K562 (cell line): ENCODE measurements around the gene RO60. TPM values are rescaled to one million over a fixed set of nuclear protein-coding genes. Genes with fewer than 3 reads are reported as not detected.

Experiments used
- ATAC-seq: fragments of 200-7000 bp; cut with Tn5 transposase; 3 replicates; pipeline ENCODE4 v1.9.1; 2020; ENCODE audit warnings: moderate library complexity
- BruUV-seq: library from RNA; stranded (reverse); fragments of 400-500 nt; replicated peaks from 2 replicates; lab custom pipeline; 2021; lab: Mats Ljungman, UMichigan
- CTCF ChIA-PET: fragments of 300-600 bp; formaldehyde crosslinking; extraction: SDS; loops from one replicate; lab custom pipeline; 2021; ENCODE audit warnings: low intra/inter-chr PET ratio; lab: Yijun Ruan, JAX
- POLR2A ChIA-PET: fragments of 300-600, 350-650 bp; sonication (Branson Sonifier 250); formaldehyde crosslinking; extraction: SDS; loops from one replicate; lab custom pipeline; 2021; ENCODE audit warnings: antibody characterized with exemption, inconsistent platforms; lab: Yijun Ruan, JAX
- DNase-seq, 4 experiments: peaks; one replicate each; pipeline versions ENCODE4 v3.0.0 to v3.0.0-alpha.2; 2011 to 2018; ENCODE audit warnings: low spot score in 3 of 4, mixed read lengths in 3 of 4; ENCODE audit errors: extremely low read depth in 1 of 4
- FAIRE-seq: peaks from 2 replicates; lab custom pipeline; 2011; peaks lifted over from hg19 to GRCh38; lab: Jason Lieb, UNC
- H2AFZ ChIP-seq: 2 replicates; pipeline ENCODE4 v1.6.0; 2011; ENCODE audit warnings: low read depth, low read length, control low read depth, inconsistent platforms
- H3K27ac ChIP-seq: fragments of 200-600 bp; 3 replicates; pipeline ENCODE4 v1.8.0; 2011; ENCODE audit warnings: low read depth, mild to moderate bottlenecking, control low read depth, inconsistent platforms, low read length, moderate library complexity, mixed read lengths; ENCODE audit errors: extremely low read depth
- H3K27me3 ChIP-seq, 2 experiments: fragments of 300-600 bp in 1 of 2; 2 replicates in 1 of 2; 3 replicates in 1 of 2; pipeline versions ENCODE4 v1.6.0 to v1.8.0; 2011; ENCODE audit warnings: inconsistent platforms in 2 of 2, low read length in 2 of 2, mild to moderate bottlenecking in 1 of 2, mixed read lengths in 1 of 2, moderate library complexity in 1 of 2; ENCODE audit not compliant: control insufficient read depth in 2 of 2, insufficient read depth in 2 of 2
- H3K36me3 ChIP-seq: fragments of 300-600 bp; 3 replicates; pipeline ENCODE4 v1.8.0; 2011; ENCODE audit warnings: mild to moderate bottlenecking, low read length, inconsistent platforms; ENCODE audit not compliant: control insufficient read depth, insufficient read depth
- H3K4me1 ChIP-seq, 2 experiments: fragments of 200-600 bp in 1 of 2; replicated peaks in 1 of 2; 2 replicates in 1 of 2; 3 replicates in 1 of 2; pipeline versions ENCODE4 v1.5.1 to v1.8.0; 2011; ENCODE audit warnings: inconsistent platforms in 2 of 2, low read length in 2 of 2, mild to moderate bottlenecking in 1 of 2, mixed read lengths in 1 of 2, moderate library complexity in 1 of 2; ENCODE audit not compliant: control insufficient read depth in 2 of 2, insufficient read depth in 2 of 2
- H3K4me2 ChIP-seq: 2 replicates; pipeline ENCODE4 v1.6.1; 2011; ENCODE audit warnings: low read length, control low read depth, inconsistent platforms, mixed read lengths; ENCODE audit not compliant: insufficient read depth
- H3K4me3 ChIP-seq: fragments of 200-600 bp; sonication (generic), shearing (Covaris generic); 2 replicates; pipeline ENCODE4 v1.5.1; 2016; ENCODE audit warnings: control low read depth, inconsistent platforms
- H3K79me2 ChIP-seq: fragments of 200-600 bp; 3 replicates; pipeline ENCODE4 v1.8.0; 2011; ENCODE audit warnings: low read length, inconsistent platforms; ENCODE audit not compliant: control insufficient read depth, insufficient read depth
- H3K9ac ChIP-seq, 2 experiments: 2 replicates each; pipeline versions ENCODE4 v1.6.0 to v1.6.1; 2011; ENCODE audit warnings: low read depth in 2 of 2, low read length in 2 of 2, control low read depth in 1 of 2, inconsistent platforms in 1 of 2, mild to moderate bottlenecking in 1 of 2, mixed read lengths in 1 of 2; ENCODE audit not compliant: insufficient read depth in 1 of 2
- H3K9me1 ChIP-seq: one replicate; pipeline ENCODE4 v1.6.0; 2011; ENCODE audit warnings: inconsistent platforms, mild to moderate bottlenecking, low read length, moderate library complexity; ENCODE audit not compliant: control insufficient read depth, insufficient read depth
- H3K9me3 ChIP-seq: replicated peaks from 2 replicates; pipeline ENCODE4 v1.5.1; 2011; ENCODE audit warnings: low read depth, low read length, inconsistent platforms; ENCODE audit not compliant: control insufficient read depth, insufficient read depth
- H4K20me1 ChIP-seq: replicated peaks from 2 replicates; pipeline ENCODE4 v1.6.1; 2011; ENCODE audit warnings: low read length, inconsistent platforms, mixed read lengths; ENCODE audit not compliant: control insufficient read depth, insufficient read depth
- ATF1 ChIP-seq, 2 experiments: fragments of 450-650 bp in 1 of 2; IDR thresholded peaks; 2 replicates each; pipeline ENCODE4 v1.6.1; 2016; ENCODE audit warnings: missing compliant biosample characterization in 1 of 2, missing genetic modification characterization in 1 of 2
- ATF4 ChIP-seq: fragments of 450-650 bp; formaldehyde crosslinking; IDR thresholded peaks from 2 replicates; pipeline ENCODE4 v1.4.0; 2022; ENCODE audit warnings: mild to moderate bottlenecking, moderate library complexity
- BACH1 ChIP-seq: fragments of 200-800 bp; sonication (Bioruptor generic); IDR thresholded peaks from 2 replicates; pipeline ENCODE4 v1.6.1; 2016; ENCODE audit warnings: missing genetic modification characterization, missing compliant biosample characterization
- FOXK1 ChIP-seq: sonication (generic); formaldehyde crosslinking; IDR thresholded peaks from 2 replicates; pipeline ENCODE4 v1.8.0; 2022; ENCODE audit warnings: missing genetic modification reagents, mild to moderate bottlenecking, borderline replicate concordance
- GTF2F1 ChIP-seq: IDR thresholded peaks from 2 replicates; pipeline ENCODE4 v1.6.1; 2011; ENCODE audit warnings: low read depth, low read length, improper control_type of control experiment
- MLX ChIP-seq, 2 experiments: fragments of 450-650 bp in 1 of 2; sonication (generic) in 1 of 2; formaldehyde crosslinking; conservative IDR thresholded peaks; 2 replicates each; pipeline versions ENCODE4 v1.4.0 to v1.8.1; 2020 to 2022; ENCODE audit warnings: mild to moderate bottlenecking in 1 of 2, missing genetic modification reagents in 1 of 2
- MTA3 ChIP-seq: fragments of 450-650 bp; formaldehyde crosslinking; IDR thresholded peaks from 2 replicates; pipeline ENCODE4 v1.6.1; 2017; ENCODE audit warnings: mild to moderate bottlenecking, borderline replicate concordance
- NCOA2 ChIP-seq, 2 experiments: fragments of 450-650 bp; IDR thresholded peaks; 2 replicates each; pipeline ENCODE4 v1.6.1; 2018; ENCODE audit warnings: mild to moderate bottlenecking in 2 of 2, moderate library complexity in 1 of 2; ENCODE audit not compliant: partially characterized antibody in 2 of 2
- NR2C2 ChIP-seq, 2 experiments: fragments of 200-800 bp in 1 of 2; sonication (Bioruptor generic) in 1 of 2; sonication (generic) in 1 of 2; formaldehyde crosslinking in 1 of 2; IDR thresholded peaks; 2 replicates each; pipeline versions ENCODE4 v1.6.1 to v1.8.0; 2016 to 2022; ENCODE audit warnings: mild to moderate bottlenecking in 1 of 2, missing compliant biosample characterization in 1 of 2, missing genetic modification characterization in 1 of 2, missing genetic modification reagents in 1 of 2
- RAD51 ChIP-seq: fragments of 450-650 bp; IDR thresholded peaks from 2 replicates; pipeline ENCODE4 v1.7.1; 2016; ENCODE audit warnings: low read depth, mild to moderate bottlenecking, borderline replicate concordance
- RBBP5 ChIP-seq: fragments of 200-600 bp; sonication (generic); IDR thresholded peaks from 2 replicates; pipeline ENCODE4 v1.6.1; 2012; ENCODE audit warnings: borderline replicate concordance, mild to moderate bottlenecking, low read length, control low read depth, inconsistent platforms; ENCODE audit not compliant: insufficient read depth, poor library complexity, severe bottlenecking
- RNF2 ChIP-seq: sonication (generic); IDR thresholded peaks from 2 replicates; pipeline ENCODE4 v1.6.1; 2016
- THRAP3 ChIP-seq: fragments of 450-650 bp; IDR thresholded peaks from 2 replicates; pipeline ENCODE4 v1.6.1; 2016; ENCODE audit warnings: mild to moderate bottlenecking, inconsistent platforms, borderline replicate concordance
- ZNF23 ChIP-seq: fragments of 250-450 bp; sonication (Bioruptor Pico); IDR thresholded peaks from 2 replicates; pipeline ENCODE4 v1.4.0; 2020; ENCODE audit warnings: mild to moderate bottlenecking
- ZNF395 ChIP-seq: fragments of 200-800 bp; sonication (Bioruptor generic); IDR thresholded peaks from 2 replicates; pipeline ENCODE4 v1.6.1; 2017; ENCODE audit warnings: missing genetic modification characterization, missing compliant biosample characterization
- WGBS: fragments of 100-300 bp; shearing (Covaris generic); methylation state at CpG from one replicate; pipeline ENCODE4 v1.1.6; 2016; ENCODE audit warnings: low coverage, mixed read lengths; ENCODE audit not compliant: insufficient coverage; ENCODE audit errors: missing lambda C conversion rate; 5-methylcytosine and 5-hydroxymethylcytosine counted together
- in situ Hi-C: fragments of 300-500 bp; cut with MboI; formaldehyde crosslinking; loops from 4 replicates; pipeline ENCODE4 v1.15.0; 2018; ENCODE audit warnings: inconsistent platforms, mixed read lengths
- intact Hi-C: fragments of 100-400 bp; cut with micrococcal nuclease; formaldehyde crosslinking; loops from 2 replicates; pipeline ENCODE4 v1.14.2; 2022
- polyA plus RNA-seq, 8 experiments: library from polyadenylated mRNA; depleted of rRNA in 4 of 8; stranded (reverse) in 5 of 8; unstranded in 3 of 8; fragments of >200 nt; fragmentation: Nextera tagmentation in 2 of 8; fragmentation: Illumina TruSeq in 1 of 8; extraction: Ambion mirVana in 2 of 8; extraction: Trizol in 1 of 8; gene quantifications; 2 replicates each; pipeline versions ENCODE4 v1.2.1 to v1.2.3, GENCODE V29; 2011 to 2014; ENCODE audit warnings: inconsistent platforms in 1 of 8, missing spikeins in 1 of 8
- total RNA-seq, 7 experiments: library from RNA; depleted of rRNA in 6 of 7; stranded (reverse); fragments of >200 nt in 6 of 7; fragmentation: Illumina TruSeq in 2 of 7; extraction: Trizol in 2 of 7; gene quantifications; 2 replicates each; pipeline versions ENCODE4 v1.2.1 to v1.2.3, GENCODE V29; 2011 to 2021; ENCODE audit warnings: low replicate concordance in 1 of 7
- TF ChIP-seq, protein P1 (sequence below): fragments of 250-450 bp; sonication (Bioruptor Pico); IDR thresholded peaks from 2 replicates; pipeline ENCODE4 v1.8.0; 2021; ENCODE audit warnings: moderate library complexity, mild to moderate bottlenecking, inconsistent platforms

Gene RO60
- total and polyA plus RNA-seq, 9 of the 15 experiments (the other 6 are each of a cell fraction or from before 2014, with no cell fraction given) = 24.9 to 187 (median 101) TPM

- in situ Hi-C loops (no loop called here), intact Hi-C loops (loop anchor here (1.0 to 2.0 kb wide), 4 partner anchors 8 to 46 kb away; partner anchors contain the start of genes RO60 and UCHL5)
- ATAC-seq (peak; percentile 91), DNase-seq (peak; percentile 97 to 98 (median 98)), FAIRE-seq (peak; percentile 70)
- peaks cover 40% of the 10 kb centered on the region for H3K79me2 ChIP-seq
- H3K9me3 ChIP-seq = no peaks in the 10 kb centered on the region
- no TSS peak for BruUV-seq
- H3K9me1 ChIP-seq = no peaks in the 10 kb centered on the region
- H3K27me3 ChIP-seq = no peaks in the 10 kb centered on the region
- H3K9ac ChIP-seq = peak within 1 kb of the TSS; percentile 83 to 94
- peaks cover 10 to 18% of the 10 kb centered on the region in 2 experiments; a peak in 4 of 5 replicates for H3K4me1 ChIP-seq
- ChIA-PET CTCF (no interaction called here), POLR2A (interaction anchor here (0.7 to 4.9 kb wide), 11 partner anchors 8 to 855 kb away, joined by 3 to 29 read pairs (median 9); partner anchors contain the start of genes CDC73, RO60 and UCHL5)
- peak within 1 kb of the TSS; percentile 79 for H3K27ac ChIP-seq
- under 1% methylated on average over 52 of the region's 73 CpGs for WGBS
- H2AFZ ChIP-seq = peak within 1 kb of the TSS; percentile 88
- peak within 1 kb of the TSS; percentile 73 for H3K4me3 ChIP-seq
- peak within 1 kb of the TSS; percentile 82 for H3K4me2 ChIP-seq
- no peaks in the 10 kb centered on the region for H4K20me1 ChIP-seq
- H3K36me3 ChIP-seq = peaks cover 23% of the 10 kb centered on the region
- TF ChIP-seq NR2C2 (CRISPR knock-in tag; IDR thresholded peaks at IDR 0.05) (peak; percentile 51; the same call in 1 of the 2 replicates), NR2C2 (tag; IDR thresholded peaks at IDR 0.05) (peak; percentile 56), MTA3 (peak; percentile 60; the same call in 1 of the 2 replicates), MLX (CRISPR knock-in tag; conservative IDR thresholded peaks at IDR 0.05) (0 out of 4 replicates have a peak, but pooled peaks of 1 of the 2 experiments have one; percentile 53), BACH1 (tag) (no peak), NCOA2 (IDR thresholded peaks at IDR 0.05; ENCODE audit: partially characterized antibody in 2 of 2) (no peak), RNF2 (0 out of 2 replicates have a peak, but pooled peaks have one; percentile 31), THRAP3 (no peak), RAD51 (no peak), ATF1 (CRISPR knock-in tag; IDR thresholded peaks at IDR 0.05) (no peak), ATF1 (tag; IDR thresholded peaks at IDR 0.05) (peak; percentile 57), GTF2F1 (peak; percentile 78; the same call in 1 of the 2 replicates), FOXK1 (CRISPR knock-in tag) (no peak), ATF4 (0 out of 2 replicates have a peak, but pooled peaks have one; percentile 38), ZNF395 (CRISPR knock-in tag) (no peak), RBBP5 (peak; percentile 90), ZNF23 (CRISPR knock-in tag) (no peak)
- TF ChIP-seq, protein P1, sequence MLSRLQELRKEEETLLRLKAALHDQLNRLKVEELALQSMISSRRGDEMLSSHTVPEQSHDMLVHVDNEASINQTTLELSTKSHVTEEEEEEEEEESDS = no peak
Measured at GRCh38 chr1:193104907-193105820, 45.8 kb downstream of the RO60 start, which contains the start of gene GLRX2. GLRX2 (minus strand) TSS chr1:193105414; CDS start chr1:193105382, 32 bp downstream.
